IMR-90 (cell line): ENCODE data around the gene PHF19. TPM values are rescaled to one million over a fixed set of nuclear protein-coding genes. Genes with fewer than 3 reads are reported as not detected.

Source experiments
- ATAC-seq: fragments of 200-7000 bp; cut with Tn5 transposase; 2 replicates; pipeline ENCODE4 v1.9.1; 2020; ENCODE audit warnings: low read depth, mild to moderate bottlenecking, moderate library complexity
- BruUV-seq: library from RNA; stranded (reverse); fragments of 400-500 nt; replicated peaks from 2 replicates; lab custom pipeline; 2021; lab: Mats Ljungman, UMichigan
- CTCF ChIA-PET: fragments of 300-600 bp; formaldehyde crosslinking; extraction: SDS; loops from one replicate; lab custom pipeline; 2021; ENCODE audit warnings: antibody characterized with exemption; lab: Yijun Ruan, JAX
- POLR2A ChIA-PET: fragments of 300-600 bp; sonication (Branson Sonifier 250); formaldehyde crosslinking; loops from one replicate; lab custom pipeline; 2022; ENCODE audit warnings: antibody characterized with exemption; ENCODE audit not compliant: unreplicated experiment; lab: Charles Lee
- DNase-seq: peaks from one replicate; pipeline ENCODE4 v3.0.0; 2013
- H2AFZ ChIP-seq: replicated peaks from 2 replicates; pipeline ENCODE3; 2013; ENCODE audit warnings: low read length, mild to moderate bottlenecking; ENCODE audit not compliant: poor library complexity
- H2AK5ac ChIP-seq: 2 replicates; pipeline ENCODE4 v1.6.1; 2013; ENCODE audit warnings: low read depth, low read length, inconsistent platforms
- H2AK9ac ChIP-seq: replicated peaks from 2 replicates; pipeline ENCODE3; 2013; ENCODE audit warnings: mild to moderate bottlenecking, low read depth, low read length, moderate library complexity; ENCODE audit not compliant: poor library complexity
- H2BK120ac ChIP-seq: 2 replicates; pipeline ENCODE4 v1.6.1; 2013; ENCODE audit warnings: low read depth, low read length, inconsistent platforms
- H2BK15ac ChIP-seq: 3 replicates; pipeline ENCODE4 v1.6.1; 2013; ENCODE audit warnings: low read depth, low read length, inconsistent platforms
- H2BK20ac ChIP-seq: 2 replicates; pipeline ENCODE4 v1.6.1; 2013; ENCODE audit warnings: low read depth, mild to moderate bottlenecking, inconsistent platforms, low read length, moderate library complexity
- H2BK5ac ChIP-seq: 2 replicates; pipeline ENCODE4 v1.6.1; 2013; ENCODE audit warnings: mild to moderate bottlenecking, low read depth, low read length, inconsistent platforms; ENCODE audit not compliant: poor library complexity, severe bottlenecking
- H3K14ac ChIP-seq: replicated peaks from 2 replicates; pipeline ENCODE4 v1.6.1; 2013; ENCODE audit warnings: low read depth, low read length, inconsistent platforms
- H3K18ac ChIP-seq: 2 replicates; pipeline ENCODE4 v1.6.1; 2013; ENCODE audit warnings: low read depth, low read length, control low read depth
- H3K23ac ChIP-seq: 2 replicates; pipeline ENCODE4 v1.6.1; 2013; ENCODE audit warnings: low read depth, low read length, inconsistent platforms
- H3K27ac ChIP-seq: 2 replicates; pipeline ENCODE4 v1.5.1; 2013; ENCODE audit warnings: mild to moderate bottlenecking, control low read depth, low read length; ENCODE audit not compliant: insufficient read depth
- H3K27me3 ChIP-seq: 2 replicates; pipeline ENCODE4 v1.6.1; 2013; ENCODE audit warnings: low read length; ENCODE audit not compliant: control insufficient read depth, insufficient read depth
- H3K36me3 ChIP-seq: 2 replicates; pipeline ENCODE4 v1.6.1; 2013; ENCODE audit warnings: low read length, mixed read lengths; ENCODE audit not compliant: control insufficient read depth, insufficient read depth
- H3K4ac ChIP-seq: 2 replicates; pipeline ENCODE4 v1.6.1; 2013; ENCODE audit warnings: low read depth, low read length, inconsistent platforms
- H3K4me1 ChIP-seq: 2 replicates; pipeline ENCODE4 v1.6.1; 2013; ENCODE audit warnings: low read length, mixed read lengths; ENCODE audit not compliant: control insufficient read depth, insufficient read depth
- H3K4me2 ChIP-seq: 2 replicates; pipeline ENCODE4 v1.6.1; 2013; ENCODE audit warnings: low read depth, mild to moderate bottlenecking, control low read depth, low read length, moderate library complexity
- H3K4me3 ChIP-seq: 2 replicates; pipeline ENCODE4 v1.5.1; 2013; ENCODE audit warnings: low read depth, mild to moderate bottlenecking, control low read depth, low read length, moderate library complexity; ENCODE audit not compliant: insufficient read depth
- H3K56ac ChIP-seq: 2 replicates; pipeline ENCODE4 v1.6.1; 2013; ENCODE audit warnings: low read length, inconsistent platforms; ENCODE audit not compliant: insufficient read depth; ENCODE audit errors: extremely low read depth
- H3K79me1 ChIP-seq, 2 experiments: 2 replicates each; pipeline ENCODE4 v1.6.1; 2013; ENCODE audit warnings: low read length in 2 of 2, inconsistent platforms in 1 of 2, low read depth in 1 of 2
- H3K9ac ChIP-seq: 2 replicates; pipeline ENCODE4 v1.6.1; 2013; ENCODE audit warnings: low read depth, low read length, control low read depth
- H3K9me1 ChIP-seq: 2 replicates; pipeline ENCODE4 v1.6.1; 2013; ENCODE audit warnings: low read length, inconsistent platforms; ENCODE audit not compliant: insufficient read depth
- H3K9me3 ChIP-seq: 2 replicates; pipeline ENCODE4 v1.6.1; 2013; ENCODE audit warnings: low read length; ENCODE audit not compliant: control insufficient read depth, insufficient read depth
- H4K20me1 ChIP-seq: 2 replicates; pipeline ENCODE4 v1.6.1; 2013; ENCODE audit warnings: low read length, inconsistent platforms; ENCODE audit not compliant: insufficient read depth
- H4K5ac ChIP-seq: 2 replicates; pipeline ENCODE4 v1.6.1; 2013; ENCODE audit warnings: mild to moderate bottlenecking, low read depth, low read length, control low read depth
- H4K8ac ChIP-seq, 2 experiments: 2 replicates each; pipeline ENCODE4 v1.6.1; 2013; ENCODE audit warnings: low read depth in 2 of 2, low read length in 2 of 2, control low read depth in 1 of 2, inconsistent platforms in 1 of 2
- H4K91ac ChIP-seq: 2 replicates; pipeline ENCODE4 v1.6.1; 2013; ENCODE audit warnings: low read depth, low read length, inconsistent platforms; ENCODE audit not compliant: insufficient read depth
- USF2 ChIP-seq: fragments of 150-350 bp; IDR thresholded peaks from 2 replicates; pipeline ENCODE4 v1.6.1; 2017; ENCODE audit warnings: mild to moderate bottlenecking, antibody characterized with exemption, low read length, low read depth
- WGBS, 2 experiments: methylation state at CpG; one replicate each; pipeline versions ENCODE4 v1.1.5 to v1.1.7; 2013; ENCODE audit warnings: missing lambda C conversion rate in 2 of 2; ENCODE audit not compliant: insufficient read length in 1 of 2; ENCODE audit errors: extremely low coverage in 2 of 2; 5-methylcytosine and 5-hydroxymethylcytosine counted together
- dilution Hi-C: fragments of 300-500 bp; cut with HindIII; formaldehyde crosslinking; loops from one replicate; pipeline ENCODE4 v1.14.3; 2018; ENCODE audit warnings: low sequenced_read_pairs; ENCODE audit not compliant: unreplicated experiment
- in situ Hi-C: fragments of 300-500 bp; cut with MboI; formaldehyde crosslinking; loops from 3 replicates; pipeline ENCODE4 v1.14.3; 2019; ENCODE audit warnings: low sequenced_read_pairs, inconsistent platforms, mixed read lengths
- intact Hi-C: fragments of 100-400 bp; cut with micrococcal nuclease; formaldehyde crosslinking; loops from 2 replicates; pipeline ENCODE4 v1.10.0; 2022
- polyA plus RNA-seq, 3 experiments: library from polyadenylated mRNA; depleted of rRNA; stranded (reverse); fragments of >200 nt; gene quantifications; 2 replicates each; pipeline ENCODE4 v1.2.3, GENCODE V29; 2012; ENCODE audit warnings: low replicate concordance in 1 of 3
- total RNA-seq: library from RNA; depleted of rRNA; stranded (reverse); fragments of >200 nt; gene quantifications from 2 replicates; pipeline ENCODE4 v1.2.3, GENCODE V29; 2012

Gene PHF19
- total and polyA plus RNA-seq, 2 of the 4 experiments (the other 2 are of a cell fraction), result 37.6 to 55.6 TPM

- no peak for TF ChIP-seq USF2
Measured at GRCh38 chr9:120924698-120925534, 47.9 kb upstream of the PHF19 start (continued).

DNA sequence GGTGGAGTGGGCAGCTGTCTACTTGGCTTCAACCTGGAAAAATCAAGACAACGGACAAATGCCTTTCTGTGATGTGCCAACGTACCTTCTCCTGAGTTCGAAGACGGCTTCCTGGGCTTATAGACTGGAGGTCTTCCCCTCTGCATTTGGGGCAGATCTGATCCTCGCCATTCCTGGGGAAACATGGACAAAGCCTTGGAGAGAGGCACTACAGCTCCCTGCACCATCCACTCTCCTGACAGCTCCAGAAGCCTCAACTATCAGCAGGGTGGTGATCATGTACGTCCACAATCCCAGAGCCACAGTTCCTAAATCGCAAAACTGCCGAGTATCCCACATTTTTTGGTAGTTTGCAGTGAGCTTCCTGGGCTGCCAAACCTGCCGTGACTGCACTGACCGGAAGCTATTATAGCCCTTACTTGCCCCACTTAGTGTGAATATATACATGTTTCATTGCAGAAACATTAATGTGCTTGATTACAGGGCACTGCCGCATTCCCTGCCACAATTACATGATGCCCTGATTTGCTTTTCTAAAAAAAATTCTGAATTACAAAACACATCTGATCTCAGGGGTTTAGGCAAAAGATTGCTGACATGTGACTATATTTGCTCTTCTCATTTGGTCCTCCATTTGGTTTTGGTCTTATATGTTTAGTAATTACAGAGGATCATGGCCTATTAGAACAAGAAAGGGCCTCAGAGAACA lies 46.8 kb upstream of the PHF19 start:
- Histone ChIP-seq H2AK9ac (no peak overlapping the region), H4K91ac (no peak overlapping the region), H4K20me1 (no peaks in the 10 kb centered on the region), H3K4me1 (peaks cover 26% of the 10 kb centered on the region), H2AK5ac (no peak overlapping the region; the same call in 1 of the 2 replicates), H3K27me3 (no peaks in the 10 kb centered on the region), H3K14ac (no peak overlapping the region), H4K8ac (no peak overlapping the region), H2BK120ac (no peak overlapping the region), H3K79me1 (peaks cover 0 to 29% of the 10 kb centered on the region in 2 experiments; a peak in 2 of 4 replicates), H3K36me3 (no peaks in the 10 kb centered on the region), H3K18ac (no peak overlapping the region), H2BK15ac (no peak overlapping the region), H3K4ac (no peak overlapping the region; the same call in 1 of the 2 replicates), H3K27ac (no peak overlapping the region), H3K23ac (no peak overlapping the region), H3K9ac (no peak overlapping the region), H3K9me3 (no peaks in the 10 kb centered on the region), H3K9me1 (peaks cover 26% of the 10 kb centered on the region), H2AFZ (no peak overlapping the region), H4K5ac (no peak overlapping the region), H3K4me2 (no peak overlapping the region), H2BK5ac (no peak overlapping the region), H3K56ac (no peak overlapping the region), H2BK20ac (no peak overlapping the region), H3K4me3 (no peak overlapping the region)
- ChIA-PET POLR2A (no interaction called here), CTCF (no interaction called here)
- ATAC-seq (no peak), DNase-seq (no peak)
- dilution Hi-C loops, result no loop called here
- in situ Hi-C loops, result no loop called here
- BruUV-seq, result no TSS peak
- no peak for TF ChIP-seq USF2
- intact Hi-C loops, result no loop called here
- 89% methylated on average over 4 of the region's 11 CpGs; no CpG with 5 or more reads in 1 of the 2 experiments for WGBS, 2 experiments
